Measurements from ENCODE around the gene TSPEAR.

TSPEAR gene

GRCh38 chr21:44711327-44712202 lies at the start of gene TSPEAR:
Gene TSPEAR (minus strand): TSS chr21:44711572. CDS start chr21:44711514, 58 bp downstream.
- DNase-seq: no peak

- no peak for DNase-seq
These were observed 49.0 kb upstream of the TSPEAR start for GRCh38 chr21:44760376-44760775.

GRCh38 chr21:44759628-44760285 lies 48.4 kb upstream of the TSPEAR start:
- no peak for DNase-seq

GRCh38 chr21:44758781-44759627 lies 47.6 kb upstream of the TSPEAR start:
- no peak for DNase-seq

- no peak for DNase-seq
These were observed 46.8 kb upstream of the TSPEAR start for GRCh38 chr21:44758141-44758561.

- DNase-seq: no peak
These were observed 46.4 kb upstream of the TSPEAR start for GRCh38 chr21:44757731-44758130.

- no peak for DNase-seq
These were observed 45.2 kb upstream of the TSPEAR start for GRCh38 chr21:44756423-44757185.

GRCh38 chr21:44755227-44755626 lies 43.9 kb upstream of the TSPEAR start:
- no peak for DNase-seq

- no peak for DNase-seq
These were observed 42.0 kb upstream of the TSPEAR start for GRCh38 chr21:44753357-44753756.

GRCh38 chr21:44752671-44753235 lies 41.4 kb upstream of the TSPEAR start:
- DNase-seq: no peak

GRCh38 chr21:44751799-44752636 lies 40.6 kb upstream of the TSPEAR start:
- no peak for DNase-seq

GRCh38 chr21:44751186-44751798 lies 39.9 kb upstream of the TSPEAR start:
- no peak for DNase-seq

GRCh38 chr21:44750675-44751025 lies 39.3 kb upstream of the TSPEAR start:
- no peak for DNase-seq

GRCh38 chr21:44749759-44750674 lies 38.6 kb upstream of the TSPEAR start:
- no peak for DNase-seq

GRCh38 chr21:44749116-44749758 lies 37.9 kb upstream of the TSPEAR start:
- no peak for DNase-seq

GRCh38 chr21:44748621-44749020 lies 37.2 kb upstream of the TSPEAR start:
- no peak for DNase-seq

- no peak for DNase-seq
These were observed 31.2 kb upstream of the TSPEAR start for GRCh38 chr21:44742418-44743153.

- no peak for DNase-seq
These were observed 30.5 kb upstream of the TSPEAR start for GRCh38 chr21:44741921-44742320.
